Measurements from ENCODE around the gene DYRK1A.

The DYRK1A gene

DNA sequence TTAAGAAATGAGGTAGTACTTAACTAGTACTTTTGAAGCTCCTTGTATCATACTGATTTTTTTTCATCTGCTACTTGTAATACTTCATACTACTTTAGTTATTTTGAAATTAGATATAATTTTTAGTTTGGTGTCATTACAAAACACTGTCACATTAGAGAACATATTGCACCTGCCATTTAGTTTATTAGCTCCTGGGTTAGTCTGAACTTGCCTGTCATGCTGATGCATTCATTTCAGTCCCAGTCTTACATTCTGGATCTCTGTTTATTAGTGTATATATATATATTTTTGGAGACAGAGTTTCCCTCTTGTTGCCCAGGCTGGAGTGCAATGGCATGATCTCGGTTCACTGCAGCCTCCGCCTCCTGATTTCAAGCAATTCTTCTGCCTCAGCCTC is 50.3 kb downstream of the DYRK1A start:
- in situ Hi-C loops (cut with HindIII; ENCODE audit: low pct_ligation_motif_present, low sequenced_read_pairs): no loop called here

GRCh38 chr21:37419228-37419906 is 52.8 kb downstream of the DYRK1A start:
- DNase-seq: no peak
- Histone ChIP-seq H3K27ac (no peak overlapping the region), H3K36me3 (replicated peaks) (no peaks in the 10 kb centered on the region), H3K4me3 (ENCODE audit: low read depth, low read length) (no peak overlapping the region), H3K27me3 (replicated peaks) (no peaks in the 10 kb centered on the region)
- in situ Hi-C loops (cut with HindIII; ENCODE audit: low pct_ligation_motif_present, low sequenced_read_pairs): no loop called here
- TF ChIP-seq, protein P1, sequence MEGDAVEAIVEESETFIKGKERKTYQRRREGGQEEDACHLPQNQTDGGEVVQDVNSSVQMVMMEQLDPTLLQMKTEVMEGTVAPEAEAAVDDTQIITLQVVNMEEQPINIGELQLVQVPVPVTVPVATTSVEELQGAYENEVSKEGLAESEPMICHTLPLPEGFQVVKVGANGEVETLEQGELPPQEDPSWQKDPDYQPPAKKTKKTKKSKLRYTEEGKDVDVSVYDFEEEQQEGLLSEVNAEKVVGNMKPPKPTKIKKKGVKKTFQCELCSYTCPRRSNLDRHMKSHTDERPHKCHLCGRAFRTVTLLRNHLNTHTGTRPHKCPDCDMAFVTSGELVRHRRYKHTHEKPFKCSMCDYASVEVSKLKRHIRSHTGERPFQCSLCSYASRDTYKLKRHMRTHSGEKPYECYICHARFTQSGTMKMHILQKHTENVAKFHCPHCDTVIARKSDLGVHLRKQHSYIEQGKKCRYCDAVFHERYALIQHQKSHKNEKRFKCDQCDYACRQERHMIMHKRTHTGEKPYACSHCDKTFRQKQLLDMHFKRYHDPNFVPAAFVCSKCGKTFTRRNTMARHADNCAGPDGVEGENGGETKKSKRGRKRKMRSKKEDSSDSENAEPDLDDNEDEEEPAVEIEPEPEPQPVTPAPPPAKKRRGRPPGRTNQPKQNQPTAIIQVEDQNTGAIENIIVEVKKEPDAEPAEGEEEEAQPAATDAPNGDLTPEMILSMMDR (IDR thresholded peaks at IDR 0.05; ENCODE audit: low read depth, low read length, missing control alignments): no peak

More for the DNA sequence above, 50.3 kb downstream of the DYRK1A start:
- TF ChIP-seq, protein P1 (IDR thresholded peaks at IDR 0.05; ENCODE audit: low read depth, low read length, missing control alignments): no peak
- Histone ChIP-seq H3K27me3 (replicated peaks) (no peaks in the 10 kb centered on the region), H3K27ac (no peak overlapping the region), H3K4me3 (ENCODE audit: low read depth, low read length) (no peak overlapping the region), H3K36me3 (replicated peaks) (no peaks in the 10 kb centered on the region)
- no peak for DNase-seq

GRCh38 chr21:37421306-37421705 is 54.7 kb downstream of the DYRK1A start:
- Histone ChIP-seq H3K36me3 (replicated peaks) (no peaks in the 10 kb centered on the region), H3K27ac (no peak overlapping the region), H3K4me3 (ENCODE audit: low read depth, low read length) (no peak overlapping the region), H3K27me3 (replicated peaks) (no peaks in the 10 kb centered on the region)
- in situ Hi-C loops (cut with HindIII; ENCODE audit: low pct_ligation_motif_present, low sequenced_read_pairs): no loop called here
- TF ChIP-seq, protein P1 (IDR thresholded peaks at IDR 0.05; ENCODE audit: low read depth, low read length, missing control alignments): no peak
- no peak for DNase-seq

DNA sequence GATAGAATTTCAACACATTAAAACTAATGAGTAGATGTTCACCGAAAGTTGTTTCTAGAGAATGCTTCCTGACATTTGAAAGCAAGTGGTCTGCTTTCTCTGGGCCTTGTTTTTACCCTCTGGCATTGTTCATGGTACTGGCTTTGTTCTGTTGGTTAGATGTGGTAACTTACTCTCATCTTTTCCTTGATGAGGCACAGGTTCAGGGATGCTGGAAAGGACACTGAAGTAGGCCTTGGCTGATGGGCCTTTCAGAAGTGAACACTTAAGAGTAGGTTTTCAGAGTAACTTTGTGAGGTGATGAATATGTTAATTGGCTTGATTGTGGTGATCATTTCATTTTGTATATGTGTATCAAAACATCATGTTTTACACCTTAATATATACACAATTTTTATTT is 55.8 kb downstream of the DYRK1A start:
- in situ Hi-C loops (cut with HindIII; ENCODE audit: low pct_ligation_motif_present, low sequenced_read_pairs): no loop called here
- Histone ChIP-seq H3K27ac (no peak overlapping the region), H3K4me3 (ENCODE audit: low read depth, low read length) (no peak overlapping the region), H3K36me3 (replicated peaks) (no peaks in the 10 kb centered on the region), H3K27me3 (replicated peaks) (no peaks in the 10 kb centered on the region)
- DNase-seq: no peak
- TF ChIP-seq, protein P1 (IDR thresholded peaks at IDR 0.05; ENCODE audit: low read depth, low read length, missing control alignments): no peak

DNA sequence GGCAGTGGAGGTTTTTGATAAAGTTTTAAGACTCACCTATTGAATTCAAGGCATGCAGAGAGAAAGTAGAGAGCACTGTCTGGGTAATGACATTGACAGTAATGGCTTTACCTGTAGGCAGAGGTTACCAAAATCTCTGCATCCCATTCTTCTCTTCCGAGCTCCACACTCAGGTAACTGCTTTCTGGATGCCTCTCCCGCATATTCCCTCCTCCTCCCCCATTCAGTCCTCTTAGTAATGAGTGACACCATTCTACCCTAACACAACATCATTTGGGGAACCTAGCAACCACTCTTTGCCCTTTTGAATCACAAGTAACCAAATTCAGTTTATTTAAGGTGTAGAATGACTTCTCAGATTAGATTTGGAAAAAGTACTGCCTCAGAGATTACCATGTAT is 56.5 kb downstream of the DYRK1A start:
- in situ Hi-C loops (cut with HindIII; ENCODE audit: low pct_ligation_motif_present, low sequenced_read_pairs): no loop called here
- no peaks in the 10 kb centered on the region for H3K36me3 ChIP-seq (replicated peaks)
- no peak overlapping the region for H3K27ac ChIP-seq
- H3K4me3 ChIP-seq (ENCODE audit: low read depth, low read length): no peak overlapping the region
- TF ChIP-seq, protein P1 (IDR thresholded peaks at IDR 0.05; ENCODE audit: low read depth, low read length, missing control alignments): no peak
- H3K27me3 ChIP-seq (replicated peaks): no peaks in the 10 kb centered on the region
- no peak for DNase-seq

GRCh38 chr21:37424396-37424795 is 57.8 kb downstream of the DYRK1A start:
- Histone ChIP-seq H3K4me3 (ENCODE audit: low read depth, low read length) (no peak overlapping the region), H3K27ac (no peak overlapping the region), H3K27me3 (replicated peaks) (no peaks in the 10 kb centered on the region), H3K36me3 (replicated peaks) (no peaks in the 10 kb centered on the region)
- DNase-seq: no peak
- in situ Hi-C loops (cut with HindIII; ENCODE audit: low pct_ligation_motif_present, low sequenced_read_pairs): no loop called here
- TF ChIP-seq, protein P1 (IDR thresholded peaks at IDR 0.05; ENCODE audit: low read depth, low read length, missing control alignments): no peak

Measured in brain microvascular endothelial cell (primary cell).